Karpas-422 (cell line): Measurements from ENCODE around the gene FERMT1. TPM values are rescaled to one million over a fixed set of nuclear protein-coding genes. Genes with fewer than 3 reads are reported as not detected.
"Not testable (repeated sequence)": the region's sequence is repeated elsewhere in the genome, so short reads cannot be mapped to it uniquely, and the experiment has no call there.

Experiments used
- DNase-seq: peaks from one replicate; pipeline ENCODE4 v3.0.0-alpha.2; 2015
- H2AFZ ChIP-seq: fragments of 200-600 bp; sonication (generic); 2 replicates; pipeline ENCODE4 v1.6.1; 2014; ENCODE audit warnings: antibody characterized with exemption, low read length, mixed read lengths
- H3K27ac ChIP-seq: fragments of 200-600 bp; sonication (generic); 2 replicates; pipeline ENCODE4 v1.5.1; 2014; ENCODE audit warnings: mild to moderate bottlenecking, low read length, moderate library complexity
- H3K27me3 ChIP-seq: fragments of 200-600 bp; sonication (generic); 2 replicates; pipeline ENCODE4 v1.6.1; 2014; ENCODE audit warnings: low read length, mixed read lengths
- H3K36me3 ChIP-seq: fragments of 200-600 bp; sonication (generic); 2 replicates; pipeline ENCODE4 v1.6.1; 2014; ENCODE audit warnings: low read length, mixed read lengths; ENCODE audit not compliant: insufficient read depth
- H3K4me1 ChIP-seq: fragments of 200-600 bp; sonication (generic); 2 replicates; pipeline ENCODE4 v1.6.1; 2014; ENCODE audit warnings: mild to moderate bottlenecking, low read length, mixed read lengths
- H3K4me2 ChIP-seq: fragments of 200-600 bp; sonication (generic); 2 replicates; pipeline ENCODE4 v1.6.1; 2014; ENCODE audit warnings: low read length, low read depth, mild to moderate bottlenecking; ENCODE audit not compliant: poor library complexity, severe bottlenecking
- H3K4me3 ChIP-seq: fragments of 200-600 bp; sonication (generic); 2 replicates; pipeline ENCODE4 v1.5.1; 2014; ENCODE audit warnings: mild to moderate bottlenecking, antibody characterized with exemption, low read length, mixed read lengths
- H3K79me2 ChIP-seq: fragments of 200-600 bp; sonication (generic); 2 replicates; pipeline ENCODE4 v1.6.1; 2014; ENCODE audit warnings: mild to moderate bottlenecking, low read length, mixed read lengths
- H3K9ac ChIP-seq: fragments of 200-600 bp; sonication (generic); 2 replicates; pipeline ENCODE4 v1.6.0; 2014; ENCODE audit warnings: low read length
- H3K9me2 ChIP-seq: fragments of 200-600 bp; sonication (generic), shearing (Covaris generic); replicated peaks from 2 replicates; pipeline ENCODE4 v1.6.0; 2014; ENCODE audit warnings: mild to moderate bottlenecking, low read length, moderate library complexity; ENCODE audit not compliant: insufficient read depth
- H3K9me3 ChIP-seq: fragments of 300-700, 200-600 bp; sonication (generic); 2 replicates; pipeline ENCODE4 v1.6.1; 2014; ENCODE audit warnings: low read length, mixed read lengths
- H4K20me1 ChIP-seq: fragments of 200-600 bp; sonication (generic); 2 replicates; pipeline ENCODE4 v1.6.1; 2014; ENCODE audit warnings: mild to moderate bottlenecking, antibody characterized with exemption, low read length, low read depth; ENCODE audit not compliant: insufficient read depth
- total RNA-seq: library from RNA; depleted of rRNA; stranded (reverse); fragments of >200 nt; shearing (Covaris generic); gene quantifications from 2 replicates; pipeline ENCODE4 v1.2.3, GENCODE V29; 2014; ENCODE audit warnings: low replicate concordance

The FERMT1 gene
- total RNA-seq, 1 experiment from 2014 or later: not detected

- H3K9me3 ChIP-seq: no peaks in the 10 kb centered on the region
- no peak overlapping the region for H3K9ac ChIP-seq
- no peaks in the 10 kb centered on the region for H3K27me3 ChIP-seq
- no peaks in the 10 kb centered on the region for H3K4me1 ChIP-seq
- no peaks in the 10 kb centered on the region for H3K9me2 ChIP-seq
- H3K4me3 ChIP-seq: no peak overlapping the region
- H3K79me2 ChIP-seq: no peaks in the 10 kb centered on the region
- no peak overlapping the region for H3K4me2 ChIP-seq
- no peak overlapping the region for H3K27ac ChIP-seq
- no peak for DNase-seq
- no peaks in the 10 kb centered on the region for H3K36me3 ChIP-seq
- no peak overlapping the region for H2AFZ ChIP-seq
- no peaks in the 10 kb centered on the region for H4K20me1 ChIP-seq
Observed at GRCh38 chr20:6057691-6058090, 65.1 kb downstream of the FERMT1 start.

GRCh38 chr20:6057139-6057538 lies 65.7 kb downstream of the FERMT1 start:
- Histone ChIP-seq H3K27me3 (no peaks in the 10 kb centered on the region), H3K4me2 (no peak overlapping the region), H3K9me3 (no peaks in the 10 kb centered on the region), H3K4me1 (no peaks in the 10 kb centered on the region), H3K9ac (no peak overlapping the region), H3K4me3 (no peak overlapping the region), H2AFZ (no peak overlapping the region), H4K20me1 (no peaks in the 10 kb centered on the region), H3K36me3 (no peaks in the 10 kb centered on the region), H3K79me2 (no peaks in the 10 kb centered on the region), H3K27ac (no peak overlapping the region), H3K9me2 (no peaks in the 10 kb centered on the region)
- no peak for DNase-seq

- Histone ChIP-seq H3K27ac (no peak overlapping the region), H3K9me2 (no peaks in the 10 kb centered on the region), H3K4me3 (no peak overlapping the region), H3K36me3 (no peaks in the 10 kb centered on the region), H3K4me1 (no peaks in the 10 kb centered on the region), H3K4me2 (no peak overlapping the region), H3K79me2 (no peaks in the 10 kb centered on the region), H3K27me3 (no peaks in the 10 kb centered on the region), H3K9ac (no peak overlapping the region), H3K9me3 (no peaks in the 10 kb centered on the region), H4K20me1 (no peaks in the 10 kb centered on the region), H2AFZ (no peak overlapping the region)
- no peak for DNase-seq
Observed at GRCh38 chr20:6055981-6056569, 66.8 kb downstream of the FERMT1 start.

GRCh38 chr20:6055161-6055783 lies 67.6 kb downstream of the FERMT1 start:
- H3K9ac ChIP-seq: no peak overlapping the region
- H3K79me2 ChIP-seq: no peaks in the 10 kb centered on the region
- H3K4me3 ChIP-seq: no peak overlapping the region
- no peak overlapping the region for H3K27ac ChIP-seq
- H3K4me2 ChIP-seq: no peak overlapping the region
- H3K27me3 ChIP-seq: no peaks in the 10 kb centered on the region
- no peak overlapping the region for H2AFZ ChIP-seq
- no peaks in the 10 kb centered on the region for H4K20me1 ChIP-seq
- no peaks in the 10 kb centered on the region for H3K4me1 ChIP-seq
- no peak for DNase-seq
- no peaks in the 10 kb centered on the region for H3K9me3 ChIP-seq
- no peaks in the 10 kb centered on the region for H3K36me3 ChIP-seq
- no peaks in the 10 kb centered on the region for H3K9me2 ChIP-seq

GRCh38 chr20:6054689-6055051 lies 68.2 kb downstream of the FERMT1 start:
- H3K36me3 ChIP-seq, H3K4me3 ChIP-seq, DNase-seq, H3K4me1 ChIP-seq, H3K9me2 ChIP-seq, H3K27me3 ChIP-seq, H3K4me2 ChIP-seq, H3K9me3 ChIP-seq, H3K27ac ChIP-seq, H2AFZ ChIP-seq, H4K20me1 ChIP-seq, H3K9ac ChIP-seq, H3K79me2 ChIP-seq: not testable (repeated sequence)

- Histone ChIP-seq H3K4me2 (no peak within 1 kb of the TSS), H3K9me2 (no peaks in the 10 kb centered on the region), H3K9me3 (no peaks in the 10 kb centered on the region), H3K27ac (no peak within 1 kb of the TSS), H4K20me1 (no peaks in the 10 kb centered on the region), H3K4me1 (no peaks in the 10 kb centered on the region), H3K79me2 (no peaks in the 10 kb centered on the region), H3K4me3 (no peak within 1 kb of the TSS), H2AFZ (no peak within 1 kb of the TSS), H3K36me3 (no peaks in the 10 kb centered on the region), H3K27me3 (no peaks in the 10 kb centered on the region), H3K9ac (no peak within 1 kb of the TSS)
- no peak for DNase-seq
Observed at GRCh38 chr20:6053776-6054688, 68.8 kb downstream of the FERMT1 start, which contains the start of gene LRRN4. Gene LRRN4 (minus strand): TSS chr20:6054060. CDS start chr20:6052799, 1,261 bp downstream.

GRCh38 chr20:6053064-6053775 lies 69.6 kb downstream of the FERMT1 start:
- Histone ChIP-seq H3K79me2 (no peaks in the 10 kb centered on the region), H3K4me2 (no peak overlapping the region), H2AFZ (no peak overlapping the region), H3K9me2 (no peaks in the 10 kb centered on the region), H3K36me3 (no peaks in the 10 kb centered on the region), H3K4me1 (no peaks in the 10 kb centered on the region), H3K9ac (no peak overlapping the region), H3K9me3 (no peaks in the 10 kb centered on the region), H3K4me3 (no peak overlapping the region), H4K20me1 (no peaks in the 10 kb centered on the region), H3K27me3 (no peaks in the 10 kb centered on the region), H3K27ac (no peak overlapping the region)
- no peak for DNase-seq

GRCh38 chr20:6051505-6051904 lies 71.3 kb downstream of the FERMT1 start:
- H3K9me2 ChIP-seq: no peaks in the 10 kb centered on the region
- no peak overlapping the region for H3K4me3 ChIP-seq
- no peaks in the 10 kb centered on the region for H3K36me3 ChIP-seq
- no peaks in the 10 kb centered on the region for H3K4me1 ChIP-seq
- no peaks in the 10 kb centered on the region for H3K9me3 ChIP-seq
- H2AFZ ChIP-seq: no peak overlapping the region
- no peak overlapping the region for H3K9ac ChIP-seq
- no peaks in the 10 kb centered on the region for H3K79me2 ChIP-seq
- no peak overlapping the region for H3K27ac ChIP-seq
- no peaks in the 10 kb centered on the region for H4K20me1 ChIP-seq
- DNase-seq: no peak
- H3K27me3 ChIP-seq: no peaks in the 10 kb centered on the region
- H3K4me2 ChIP-seq: no peak overlapping the region
